Measurements from ENCODE around the gene ANKRD12.
"Not testable (repeated sequence)": the region's sequence is repeated elsewhere in the genome, so short reads cannot be mapped to it uniquely, and the experiment has no call there.

Gene ANKRD12

DNA sequence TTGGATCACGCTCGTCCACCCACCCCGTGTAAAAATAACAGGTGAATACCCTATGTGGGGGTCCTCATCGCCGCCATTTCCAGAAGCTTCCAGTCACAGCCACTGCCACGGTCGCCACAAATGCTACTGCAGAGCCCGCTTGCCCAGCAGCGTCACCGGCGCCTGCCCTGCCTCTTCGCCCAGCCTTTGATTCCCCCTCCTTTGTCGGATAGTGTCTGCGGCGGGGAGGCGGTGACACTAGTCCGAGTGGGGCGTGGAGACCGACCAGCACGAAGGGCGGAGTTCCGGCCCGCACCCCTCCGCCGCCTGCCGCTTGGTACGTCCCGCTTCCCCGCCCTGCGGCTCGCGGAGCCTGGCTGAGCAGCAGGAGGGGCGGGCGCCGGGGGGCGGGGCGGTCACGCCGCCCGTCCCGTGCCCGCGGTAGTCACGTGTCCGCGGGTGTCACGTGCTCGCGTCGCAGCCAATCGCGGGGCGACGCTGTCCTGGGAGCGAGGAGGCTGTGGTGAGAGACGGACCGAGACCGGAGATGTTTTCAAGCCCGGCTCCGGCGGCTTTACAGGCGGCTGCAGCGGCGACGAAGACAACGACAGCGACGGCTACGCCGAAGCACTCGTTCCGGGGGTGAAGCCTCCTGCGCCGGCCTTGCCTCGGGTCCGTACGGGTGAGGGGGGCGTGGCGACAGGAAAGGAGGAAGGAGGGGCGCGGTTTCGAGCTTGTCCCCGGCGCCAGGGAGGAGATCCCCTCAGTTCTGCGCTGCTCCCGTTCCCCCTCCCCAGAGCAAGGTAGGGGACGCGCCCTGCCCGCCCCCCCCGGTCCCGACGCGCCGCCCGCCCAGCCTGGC lies at the start of gene ANKRD12:
Gene ANKRD12 (plus strand): TSS at position 467 of the 841 bp plus-strand sequence. CDS start 45,652 bp downstream, outside the sequence.
- DNase-seq (ENCODE audit: low read depth in 2 of 2), result peak; percentile 95 to 96

GRCh38 chr18:9087144-9087543 lies 49.4 kb upstream of the ANKRD12 start:
- no peak for DNase-seq (ENCODE audit: low read depth in 2 of 2)

DNA sequence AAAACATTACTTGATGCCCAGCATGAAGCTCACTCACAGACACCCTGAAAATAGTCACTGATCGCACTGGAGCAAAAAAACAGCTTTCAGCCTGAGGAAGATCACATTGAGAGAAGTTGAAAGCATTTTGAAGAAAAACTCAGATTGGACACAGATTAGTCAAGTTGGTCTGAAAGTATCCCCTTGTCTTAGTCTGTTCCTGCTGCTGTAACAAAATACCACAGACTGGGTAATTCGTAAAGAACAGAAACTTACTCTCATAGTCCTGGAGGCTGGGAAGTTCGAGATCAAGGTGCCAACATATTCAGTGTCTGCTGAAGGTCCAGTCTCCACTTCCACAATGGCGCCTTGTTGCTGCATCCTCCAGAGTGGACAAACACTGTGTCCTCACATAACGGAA lies 48.3 kb upstream of the ANKRD12 start:
- no peak for DNase-seq (ENCODE audit: low read depth in 2 of 2)

- DNase-seq (ENCODE audit: low read depth in 2 of 2), result not testable (repeated sequence)
Observed at GRCh38 chr18:9088727-9089126, 47.9 kb upstream of the ANKRD12 start.

- no peak for DNase-seq (ENCODE audit: low read depth in 2 of 2)
Observed at GRCh38 chr18:9090578-9090977, 46.0 kb upstream of the ANKRD12 start.

DNA sequence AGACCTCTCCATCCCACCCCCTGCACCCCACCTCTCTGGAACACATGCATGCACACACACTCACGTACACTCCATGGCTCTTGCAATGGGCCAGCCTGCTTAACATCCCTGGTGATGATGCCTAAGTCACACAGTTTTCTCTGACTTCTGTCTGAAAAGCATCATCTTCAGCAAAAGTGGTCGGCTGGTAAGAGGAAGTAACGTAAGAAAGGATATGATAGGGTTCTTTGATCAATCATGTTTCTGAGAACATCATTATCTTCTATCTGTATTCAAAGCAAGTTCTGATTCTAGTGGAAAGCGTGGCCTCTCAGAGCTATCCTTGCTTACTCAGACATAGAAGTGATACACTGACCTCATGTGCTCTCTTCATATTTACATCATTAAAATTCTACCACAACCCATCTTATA lies 45.5 kb upstream of the ANKRD12 start:
- DNase-seq (ENCODE audit: low read depth in 2 of 2), result no peak

GRCh38 chr18:9092665-9093064 lies 43.9 kb upstream of the ANKRD12 start:
- DNase-seq (ENCODE audit: low read depth in 2 of 2), result no peak

- not testable (repeated sequence) for DNase-seq (ENCODE audit: low read depth in 2 of 2)
Observed at GRCh38 chr18:9093109-9093508, 43.5 kb upstream of the ANKRD12 start.

DNA sequence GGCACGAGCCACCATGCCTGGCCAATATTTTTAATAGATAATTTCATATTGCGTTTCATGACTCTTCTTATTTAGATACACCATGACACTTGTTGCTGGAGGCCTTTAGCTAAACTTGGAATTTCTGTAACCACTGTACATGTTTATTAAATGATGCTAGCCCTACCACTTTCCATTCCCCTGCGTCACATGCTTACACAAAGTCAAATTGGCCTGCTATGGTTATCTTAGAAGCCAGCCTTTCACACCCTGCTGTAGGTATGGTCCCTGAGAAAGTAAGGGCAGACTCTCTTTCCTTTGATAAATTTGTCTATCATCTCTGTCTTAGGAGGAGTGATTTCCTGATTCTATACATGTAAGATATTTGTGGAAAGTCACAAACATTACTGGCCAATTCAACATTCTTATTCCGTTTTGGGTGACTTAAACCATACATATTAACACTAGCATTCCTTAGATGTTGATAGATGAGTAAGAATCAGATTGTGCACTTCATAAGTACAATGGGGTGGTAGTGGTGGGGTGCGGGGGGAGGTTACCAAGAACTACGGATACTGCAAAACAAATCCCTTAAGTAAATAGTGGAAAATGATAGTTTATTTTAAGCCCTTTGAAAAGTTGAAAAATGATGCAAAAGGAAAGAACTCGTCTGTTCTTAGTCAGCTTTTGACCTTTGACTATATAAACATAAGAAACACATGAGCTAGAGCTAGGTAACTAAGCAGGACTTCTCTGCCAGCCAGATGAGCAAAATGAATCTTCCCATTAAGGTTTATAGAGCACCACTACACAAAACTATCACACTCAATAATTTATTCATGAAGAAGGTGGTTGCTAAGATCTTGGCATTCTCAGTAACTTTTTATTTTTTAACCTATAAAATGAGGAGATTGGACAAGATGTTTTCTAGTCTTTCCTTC lies 42.0 kb upstream of the ANKRD12 start:
- peak in 1 of 2 donors; percentile 69 for DNase-seq (ENCODE audit: low read depth in 2 of 2)

- peak in 1 of 2 donors; percentile 56 for DNase-seq (ENCODE audit: low read depth in 2 of 2)
Observed at GRCh38 chr18:9095297-9096006, 41.1 kb upstream of the ANKRD12 start.

DNA sequence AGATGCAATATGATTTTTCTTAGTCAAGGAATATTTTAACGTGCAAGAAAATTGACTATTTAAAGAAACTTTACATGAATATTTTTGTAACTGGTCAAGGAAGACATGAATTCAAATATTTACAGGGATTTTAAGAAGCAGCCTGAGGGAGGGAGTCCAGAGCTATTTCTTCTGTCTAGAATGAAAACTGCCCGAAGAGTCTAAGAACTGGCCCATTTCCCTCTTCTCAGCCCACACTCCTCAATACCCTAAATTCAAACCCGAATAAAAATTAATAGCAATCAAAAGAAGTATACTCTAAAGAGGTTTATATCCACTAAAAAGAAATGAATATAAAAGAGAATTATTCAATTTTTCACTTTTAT lies 40.6 kb upstream of the ANKRD12 start:
- no peak for DNase-seq (ENCODE audit: low read depth in 2 of 2)

DNA sequence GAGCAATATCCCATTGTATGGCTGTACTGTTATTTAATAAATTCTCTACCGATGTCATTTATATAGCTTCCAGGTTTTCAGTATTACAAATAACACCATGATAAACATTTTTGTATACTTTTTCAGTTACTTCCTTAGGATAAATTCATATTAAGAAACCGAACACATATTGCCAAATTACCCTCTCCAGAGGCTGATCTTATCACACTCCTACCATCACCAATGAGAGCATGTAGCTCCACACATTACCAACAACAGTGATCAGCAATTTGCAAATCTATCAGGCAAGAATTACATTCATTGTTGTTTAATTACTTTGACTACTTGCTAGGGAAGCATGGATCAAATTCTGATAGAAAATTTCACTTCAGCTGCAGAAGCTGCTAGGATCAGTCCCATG lies 39.9 kb upstream of the ANKRD12 start:
- DNase-seq (ENCODE audit: low read depth in 2 of 2), result no peak

GRCh38 chr18:9097349-9097748 lies 39.2 kb upstream of the ANKRD12 start:
- no peak for DNase-seq (ENCODE audit: low read depth in 2 of 2)

DNA sequence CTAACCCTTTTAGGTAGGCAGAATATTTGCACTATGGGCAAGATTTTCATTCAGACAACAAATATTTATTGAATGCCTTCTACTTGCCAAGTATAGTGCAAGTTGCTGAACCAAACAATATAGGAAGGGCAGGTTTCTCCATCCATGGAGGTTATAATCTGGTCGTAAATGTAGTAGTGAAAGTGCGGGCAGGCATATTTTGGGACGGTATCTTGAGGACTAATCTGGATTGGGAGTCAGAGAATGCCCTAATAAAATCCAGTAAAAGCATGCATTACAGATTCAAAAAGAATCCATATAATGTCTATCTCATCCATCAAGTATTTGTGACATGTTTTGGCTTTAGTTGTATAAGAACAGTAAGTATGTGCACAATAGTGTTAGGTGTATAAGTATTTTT lies 35.8 kb upstream of the ANKRD12 start:
- no peak for DNase-seq (ENCODE audit: low read depth in 2 of 2)

DNA sequence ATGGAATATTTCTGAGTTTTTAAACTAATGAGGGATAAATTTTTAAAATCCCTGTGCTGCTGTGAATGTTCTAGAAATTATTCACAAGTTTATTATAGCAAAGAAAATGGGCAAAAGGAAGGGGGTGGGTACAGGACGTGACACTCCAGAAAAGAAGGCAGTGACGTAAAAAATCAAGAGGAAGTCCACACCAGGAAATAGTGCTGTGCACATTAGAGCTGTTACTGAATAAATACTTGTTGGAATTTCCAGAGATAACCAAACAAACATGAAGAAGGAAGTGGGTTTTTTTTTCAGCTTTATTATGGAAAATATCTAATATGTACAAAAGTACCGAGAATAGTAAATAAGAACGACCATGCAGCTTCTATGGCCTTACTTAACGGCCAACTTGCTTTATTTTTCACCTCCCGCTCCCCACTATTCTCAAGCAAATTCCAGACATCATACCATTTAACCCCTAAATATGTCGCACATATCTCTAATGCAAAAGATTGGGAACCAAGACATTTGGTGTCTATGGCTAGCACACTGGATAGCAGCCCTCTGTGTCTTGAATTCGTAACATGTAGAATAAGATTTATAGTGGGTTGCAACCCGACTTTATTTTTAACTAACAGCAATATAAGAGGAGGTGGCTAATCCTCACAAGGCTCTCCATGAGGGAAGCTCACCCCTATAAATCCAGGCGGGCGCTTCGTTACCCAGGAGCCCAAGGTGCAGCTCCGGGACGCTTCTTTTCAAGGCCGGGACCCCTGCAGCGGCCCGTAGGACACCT lies 34.7 kb upstream of the ANKRD12 start:
- no peak for DNase-seq (ENCODE audit: low read depth in 2 of 2)

DNA sequence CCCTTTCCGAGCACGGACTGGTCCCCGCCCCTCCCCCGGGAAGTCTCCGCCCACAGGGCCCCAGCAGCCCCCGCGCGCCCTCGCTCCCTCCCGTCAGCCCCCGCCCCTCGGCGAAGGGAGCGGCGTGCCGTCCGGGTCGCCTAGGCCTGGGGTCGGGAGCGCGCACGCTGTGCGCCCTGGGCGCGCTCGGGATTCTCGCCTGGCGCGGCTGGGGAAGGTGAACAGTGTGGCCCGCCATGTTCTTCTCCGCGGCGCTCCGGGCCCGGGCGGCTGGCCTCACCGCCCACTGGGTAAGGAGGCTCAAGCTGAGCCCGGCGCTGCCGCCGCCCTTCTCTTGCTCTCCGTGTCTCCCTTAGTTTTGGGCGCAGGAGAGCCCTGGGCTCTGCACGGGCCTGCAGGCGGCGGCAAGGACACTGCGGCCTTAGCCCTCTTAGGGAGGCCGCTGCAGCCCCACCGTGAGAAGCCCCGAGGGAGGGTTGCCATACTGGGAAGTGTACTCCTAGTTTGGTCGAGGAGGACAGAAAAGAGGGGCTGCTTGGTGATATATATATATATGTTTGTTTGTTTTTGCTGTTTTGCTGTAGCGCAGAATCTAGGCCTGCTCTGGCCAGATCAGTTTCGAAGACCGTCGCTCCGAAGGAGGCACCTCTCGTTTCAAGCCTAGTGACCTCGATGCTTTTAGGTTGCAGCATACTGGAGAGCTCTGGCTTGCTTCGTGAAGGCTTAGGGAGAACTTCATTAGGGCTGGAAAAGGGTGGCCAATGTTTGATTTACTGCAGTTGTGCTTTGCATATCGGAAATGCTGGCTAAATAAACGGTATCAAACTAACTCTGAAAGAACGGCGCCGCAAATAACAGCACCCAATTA lies 33.8 kb upstream of the ANKRD12 start, which contains the start of gene NDUFV2:
Gene NDUFV2 (plus strand): TSS at position 192 of the 868 bp plus-strand sequence. CDS start 45 bp downstream, at position 237.
- DNase-seq (ENCODE audit: low read depth in 2 of 2), result peak; percentile 97 to 98

DNA sequence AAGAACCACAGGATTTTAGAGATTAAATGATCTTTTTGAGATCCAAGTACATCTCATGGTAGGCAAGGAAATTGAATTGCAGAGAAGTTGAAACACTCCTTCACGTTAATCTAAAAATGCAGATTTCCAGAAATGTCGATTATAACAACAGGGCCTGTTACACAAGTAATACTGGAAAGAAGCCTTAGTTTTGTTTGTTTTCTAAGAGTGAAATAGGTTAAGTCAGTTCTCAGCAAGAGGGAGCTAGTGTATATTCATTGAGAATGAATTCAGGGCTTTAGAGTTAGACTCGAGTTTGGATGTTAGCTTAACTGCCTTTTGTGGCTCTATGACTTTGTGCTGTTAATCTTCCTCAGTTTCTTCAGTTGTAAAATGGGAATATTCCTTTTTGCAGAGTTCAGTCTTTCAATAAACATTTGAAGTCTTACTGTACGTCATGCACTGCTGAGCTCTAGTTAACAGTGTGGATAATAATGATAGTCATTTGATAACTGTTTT lies 33.2 kb upstream of the ANKRD12 start:
- DNase-seq (ENCODE audit: low read depth in 2 of 2), result no peak

- DNase-seq (ENCODE audit: low read depth in 2 of 2), result no peak
Observed at GRCh38 chr18:9104244-9104901, 32.2 kb upstream of the ANKRD12 start.

DNA sequence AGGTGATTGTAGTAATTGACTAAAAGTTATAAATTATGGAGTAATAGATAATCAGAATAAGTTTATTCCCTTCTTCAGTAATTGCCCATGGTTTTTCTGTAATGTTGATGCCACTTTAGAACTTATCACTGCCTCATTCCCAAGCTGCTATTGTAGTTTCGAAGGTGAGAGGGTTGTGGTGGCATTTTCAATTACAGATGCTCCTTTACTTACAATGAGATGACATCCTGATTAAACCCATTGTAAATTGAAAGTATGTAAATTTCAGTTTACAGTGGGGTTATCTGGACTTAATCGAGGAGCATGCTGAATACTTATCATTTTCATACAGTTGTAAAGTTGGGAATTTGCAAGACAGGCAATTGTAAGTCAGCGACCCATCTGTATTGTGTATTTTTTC lies 31.2 kb upstream of the ANKRD12 start:
- no peak for DNase-seq (ENCODE audit: low read depth in 2 of 2)
